Psoas muscle (tissue), 8 donors: ENCODE data around the gene SAMD4A. TPM values are rescaled to one million over a fixed set of nuclear protein-coding genes. Genes with fewer than 3 reads are reported as not detected.

Source experiments
- ATAC-seq, 4 donors: fragments of 200-7000 bp; cut with Tn5 transposase; one replicate each; pipeline ENCODE4 v1.9.1; 2020; ENCODE audit warnings: moderate library complexity in 3 of 4, mild to moderate bottlenecking in 2 of 4
- DNase-seq, 2 donors: peaks; one replicate each; pipeline ENCODE4 v3.0.0-alpha.2; 2020
- H3K27ac ChIP-seq: fragments of 200-600 bp; one replicate; pipeline ENCODE4 v1.8.0; 2022
- H3K27me3 ChIP-seq, 3 donors: fragments of 200-600 bp in 1 of 3; one replicate each; pipeline versions ENCODE4 v1.6.1 to v1.8.0; 2013 to 2022; ENCODE audit warnings: low read length in 2 of 3, mild to moderate bottlenecking in 2 of 3, moderate library complexity in 1 of 3; ENCODE audit not compliant: insufficient read depth in 3 of 3
- H3K36me3 ChIP-seq, 2 donors: fragments of 200-600 bp in 1 of 2; one replicate each; pipeline versions ENCODE4 v1.6.1 to v1.8.0; 2013 to 2022; ENCODE audit warnings: low read depth in 1 of 2, mild to moderate bottlenecking in 1 of 2, moderate library complexity in 1 of 2; ENCODE audit not compliant: insufficient read depth in 1 of 2
- H3K4me1 ChIP-seq: fragments of 200-600 bp; one replicate; pipeline ENCODE4 v1.8.0; 2022
- H3K4me3 ChIP-seq: fragments of 200-600 bp; one replicate; pipeline ENCODE4 v1.8.0; 2022; ENCODE audit warnings: mild to moderate bottlenecking
- H3K9me3 ChIP-seq: fragments of 200-600 bp; one replicate; pipeline ENCODE4 v1.8.0; 2022
- WGBS, 3 donors: extraction: QIAGEN DNeasy Blood & Tissue Kit; methylation state at CpG; one replicate each; pipeline versions ENCODE4 v1.1.6 to v1.1.7; 2013; 5-methylcytosine and 5-hydroxymethylcytosine counted together
- intact Hi-C, 2 donors: fragments of 100-400 bp; cut with DNase I; formaldehyde crosslinking; loops; one replicate each; pipeline versions ENCODE4 v1.11.0 to v1.14.2; 2022
- polyA plus RNA-seq, 3 donors: library from polyadenylated mRNA; stranded (reverse); fragments of 200-250 nt; gene quantifications; one replicate each; pipeline ENCODE4 v1.2.3, GENCODE V29; 2013
- total RNA-seq, 4 donors: library from RNA; stranded (reverse); fragmentation: NEBNext Ultra II Directional in 2 of 4; extraction: Animal tissue kit (Norgen Biotek cat#: 25700) in 2 of 4; gene quantifications; one replicate each; pipeline versions ENCODE4 v1.2.1 to v1.2.4, GENCODE V29; 2021 to 2023
- TF ChIP-seq, protein P1 (sequence below): fragments of 200-600 bp; IDR thresholded peaks from one replicate; pipeline ENCODE4 v1.8.0; 2022; ENCODE audit warnings: antibody characterized with exemption
- donor health status: healthy with polysubstance abuse.
- donor health status: DM: no; HTN: no; CAD: no; lungs with moderate emphysema.
- donor health status: Bipolar disorder and iron deficiency.
- donor health status: healthy.
- donor health status: DM: yes; HTN: yes; CAD: no.
- donor health status: DM: no; HTN: no; CAD: no.
- donor health status: DM: no; HTN: no; CAD: no.
- donor health status: DM: yes; HTN: yes; CAD: no.

Gene SAMD4A
- total and polyA plus RNA-seq, 7 donors, result 9.6 to 139 (median 67.9) TPM

DNA sequence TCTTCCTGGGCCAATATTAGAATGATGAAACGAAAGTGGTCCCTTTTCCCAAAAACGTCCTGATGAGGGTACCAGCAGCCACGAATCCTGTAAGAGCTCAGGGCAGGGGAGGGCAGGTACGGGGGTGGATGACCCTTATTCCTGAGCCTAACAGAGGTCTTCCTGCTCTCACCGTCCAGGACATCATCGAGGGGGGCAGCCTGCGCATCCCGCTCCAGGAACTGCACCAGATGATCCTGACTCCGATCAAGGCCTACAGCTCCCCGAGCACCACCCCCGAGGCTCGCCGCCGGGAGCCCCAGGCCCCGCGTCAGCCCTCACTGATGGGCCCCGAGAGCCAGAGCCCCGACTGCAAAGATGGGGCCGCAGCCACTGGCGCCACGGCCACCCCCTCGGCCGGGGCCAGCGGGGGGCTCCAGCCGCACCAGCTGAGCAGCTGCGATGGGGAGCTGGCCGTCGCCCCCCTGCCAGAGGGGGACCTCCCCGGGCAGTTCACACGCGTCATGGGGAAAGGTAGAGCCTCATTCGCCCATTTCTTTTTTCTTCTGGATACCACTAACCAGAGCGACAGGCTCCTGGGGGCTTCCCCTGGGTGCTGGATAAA lies 193.2 kb downstream of the SAMD4A start:
- ATAC-seq (no peak), DNase-seq (no peak)
- 85 to 90% (median 89%) methylated on average over 30 to 33 of the region's 33 CpGs for WGBS, 3 donors
- Histone ChIP-seq H3K36me3 (peaks cover 0 to 72% of the 10 kb centered on the region in 2 donors), H3K27me3 (no peaks in the 10 kb centered on the region), H3K9me3 (no peaks in the 10 kb centered on the region), H3K27ac (no peak overlapping the region), H3K4me1 (peaks cover 11% of the 10 kb centered on the region), H3K4me3 (no peak overlapping the region)
- intact Hi-C loops, result no loop called here
- TF ChIP-seq, protein P1, sequence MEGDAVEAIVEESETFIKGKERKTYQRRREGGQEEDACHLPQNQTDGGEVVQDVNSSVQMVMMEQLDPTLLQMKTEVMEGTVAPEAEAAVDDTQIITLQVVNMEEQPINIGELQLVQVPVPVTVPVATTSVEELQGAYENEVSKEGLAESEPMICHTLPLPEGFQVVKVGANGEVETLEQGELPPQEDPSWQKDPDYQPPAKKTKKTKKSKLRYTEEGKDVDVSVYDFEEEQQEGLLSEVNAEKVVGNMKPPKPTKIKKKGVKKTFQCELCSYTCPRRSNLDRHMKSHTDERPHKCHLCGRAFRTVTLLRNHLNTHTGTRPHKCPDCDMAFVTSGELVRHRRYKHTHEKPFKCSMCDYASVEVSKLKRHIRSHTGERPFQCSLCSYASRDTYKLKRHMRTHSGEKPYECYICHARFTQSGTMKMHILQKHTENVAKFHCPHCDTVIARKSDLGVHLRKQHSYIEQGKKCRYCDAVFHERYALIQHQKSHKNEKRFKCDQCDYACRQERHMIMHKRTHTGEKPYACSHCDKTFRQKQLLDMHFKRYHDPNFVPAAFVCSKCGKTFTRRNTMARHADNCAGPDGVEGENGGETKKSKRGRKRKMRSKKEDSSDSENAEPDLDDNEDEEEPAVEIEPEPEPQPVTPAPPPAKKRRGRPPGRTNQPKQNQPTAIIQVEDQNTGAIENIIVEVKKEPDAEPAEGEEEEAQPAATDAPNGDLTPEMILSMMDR, result no peak

DNA sequence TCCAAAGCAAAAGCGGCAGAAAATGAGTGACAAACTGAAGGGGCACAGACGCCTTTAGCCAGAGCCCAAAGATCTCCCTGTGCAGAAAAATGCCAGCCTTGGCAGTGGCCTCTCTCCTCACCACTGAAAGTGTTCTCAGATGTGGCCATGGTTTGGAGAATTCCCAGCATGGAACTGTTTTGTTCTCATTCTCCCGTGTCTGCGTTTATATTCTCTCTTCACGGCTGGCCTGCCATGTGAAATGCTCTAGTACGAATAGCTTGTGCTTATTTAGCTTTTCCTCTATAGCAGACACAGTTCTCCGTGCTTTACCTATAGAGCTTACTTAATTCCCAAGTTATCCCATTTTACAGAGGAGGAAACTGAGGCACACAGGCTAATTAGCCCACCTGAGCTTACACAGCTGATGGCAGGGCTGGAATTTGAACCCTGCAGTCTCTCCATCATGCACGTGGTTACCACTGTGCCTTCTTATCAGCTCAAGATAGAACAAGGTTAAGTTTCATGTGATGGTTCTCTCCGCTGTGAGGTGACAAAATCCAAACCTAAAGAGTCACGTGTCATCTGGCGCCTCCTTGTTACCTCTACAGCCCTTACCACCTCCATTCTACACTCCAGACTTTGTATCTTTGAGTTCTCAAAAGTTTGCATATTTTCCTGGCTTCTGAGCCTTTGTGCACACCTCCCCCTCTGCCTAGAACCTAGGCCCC lies 194.1 kb downstream of the SAMD4A start:
- H3K27me3 ChIP-seq, result no peaks in the 10 kb centered on the region
- 80 to 90% (median 83%) methylated on average over 11 of the region's 11 CpGs for WGBS, 3 donors
- intact Hi-C loops, result no loop called here
- TF ChIP-seq, protein P1, result no peak
- no peak for ATAC-seq
- peaks cover 11% of the 10 kb centered on the region for H3K4me1 ChIP-seq
- H3K27ac ChIP-seq, result no peak overlapping the region
- H3K36me3 ChIP-seq, result peaks cover 0 to 72% of the 10 kb centered on the region in 2 donors
- no peak overlapping the region for H3K4me3 ChIP-seq
- H3K9me3 ChIP-seq, result no peaks in the 10 kb centered on the region
- DNase-seq, result no peak

DNA sequence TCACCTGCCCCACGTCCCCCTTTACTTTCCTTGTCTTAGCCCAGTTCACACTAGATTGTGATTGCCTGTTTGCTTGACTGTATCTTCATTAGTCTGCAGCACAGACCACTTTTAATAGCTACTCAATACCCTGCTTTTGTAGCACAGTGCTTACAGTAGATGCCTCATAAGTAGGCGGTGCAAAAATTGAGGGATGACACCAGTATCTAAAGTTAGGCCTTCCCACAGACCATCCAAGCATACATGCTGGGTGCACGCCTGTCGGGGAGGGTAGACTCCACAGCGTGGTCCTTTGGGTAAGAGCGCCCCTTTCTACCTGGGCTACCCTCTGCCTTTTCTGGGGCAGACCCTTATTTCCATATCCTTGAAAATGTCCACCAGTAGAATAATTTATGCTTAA lies 194.9 kb downstream of the SAMD4A start:
- ATAC-seq (peak; percentile 49 to 76 (median 66)), DNase-seq (no peak)
- Histone ChIP-seq H3K4me1 (peaks cover 11% of the 10 kb centered on the region), H3K4me3 (no peak overlapping the region), H3K27me3 (no peaks in the 10 kb centered on the region), H3K9me3 (no peaks in the 10 kb centered on the region), H3K36me3 (peaks cover 0 to 73% of the 10 kb centered on the region in 2 donors), H3K27ac (peak overlapping the region; percentile 50)
- WGBS, 3 donors, result 72 to 91% (median 78%) methylated on average over 6 of the region's 6 CpGs
- intact Hi-C loops, result no loop called here
- TF ChIP-seq, protein P1, result no peak

DNA sequence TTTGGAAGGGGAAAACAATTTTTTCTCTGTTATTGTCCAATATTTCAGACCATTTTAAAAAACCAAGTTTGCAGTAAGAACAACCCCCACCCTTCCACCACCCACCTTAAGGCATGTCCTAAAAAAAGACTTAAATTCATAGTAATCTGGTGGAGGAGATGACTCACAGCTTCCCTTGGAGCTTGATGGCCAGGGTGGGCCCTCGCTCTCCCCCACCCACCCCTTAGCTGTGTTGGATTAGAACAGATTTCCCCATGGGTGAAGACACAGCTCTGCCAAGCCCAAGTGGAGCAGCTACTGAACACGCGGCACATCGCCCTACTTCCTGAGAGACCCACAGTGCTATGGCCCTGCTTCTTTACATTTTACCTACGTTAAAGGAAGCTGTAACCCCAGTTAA lies 195.4 kb downstream of the SAMD4A start:
- peaks cover 11% of the 10 kb centered on the region for H3K4me1 ChIP-seq
- H3K4me3 ChIP-seq, result no peak overlapping the region
- H3K27me3 ChIP-seq, result no peaks in the 10 kb centered on the region
- DNase-seq (no peak), ATAC-seq (no peak)
- no peaks in the 10 kb centered on the region for H3K9me3 ChIP-seq
- TF ChIP-seq, protein P1, result no peak
- H3K36me3 ChIP-seq, result peaks cover 0 to 78% of the 10 kb centered on the region in 2 donors
- WGBS, 3 donors, result 85 to 91% (median 87%) methylated on average over 5 of the region's 5 CpGs
- intact Hi-C loops, result no loop called here
- peak overlapping the region; percentile 46 for H3K27ac ChIP-seq
